Measurements from ENCODE around the gene TNFRSF1A.
A peak's percentile ranks its signal among the peaks of the same experiment; 100 is the strongest.

The TNFRSF1A gene

DNA sequence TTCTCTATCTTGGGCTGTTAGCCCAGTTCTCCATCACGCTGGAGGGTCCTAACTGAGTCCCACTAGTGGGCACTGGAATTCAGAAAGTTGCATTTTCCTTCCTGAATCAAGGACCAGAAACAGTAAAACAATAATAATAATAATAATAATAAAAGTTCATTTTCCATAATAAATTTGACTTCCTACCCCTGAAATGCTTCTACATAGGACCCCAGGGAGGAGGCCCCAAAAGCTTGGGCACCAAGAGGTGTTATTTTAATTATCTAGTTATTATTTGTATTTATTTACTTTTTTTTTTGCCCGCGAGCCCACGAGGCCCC is 21.1 kb upstream of the TNFRSF1A start:
- no peak overlapping the region for H2AK5ac ChIP-seq (ENCODE audit: low read length)
- H3K36me3 ChIP-seq (ENCODE audit: control insufficient read depth in 1 of 2, insufficient read depth in 2 of 2, low read length in 2 of 2): no peaks in the 10 kb centered on the region
- no peaks in the 10 kb centered on the region for H3K9me3 ChIP-seq (ENCODE audit: insufficient read depth, low read depth, low read length)
- peak overlapping the region; percentile 99 for H3K4me2 ChIP-seq (ENCODE audit: low read length)
- no peak overlapping the region for H4K12ac ChIP-seq (ENCODE audit: low read depth, low read length)
- no peak overlapping the region for H2AFZ ChIP-seq (ENCODE audit: insufficient read depth, low read length, poor library complexity)
- no peak overlapping the region for H2BK5ac ChIP-seq (ENCODE audit: low read depth, low read length, poor library complexity)
- no peak overlapping the region for H3K4ac ChIP-seq (ENCODE audit: low read depth, low read length)
- H3K14ac ChIP-seq (ENCODE audit: low read length): no peak overlapping the region
- H3K9ac ChIP-seq (ENCODE audit: low read length): no peak overlapping the region
- H3K27me3 ChIP-seq (ENCODE audit: insufficient read depth, low read length): no peaks in the 10 kb centered on the region
- H3K23ac ChIP-seq (ENCODE audit: low read length): no peak overlapping the region
- H2BK12ac ChIP-seq (ENCODE audit: low read length): no peak overlapping the region
- no peak overlapping the region for H4K91ac ChIP-seq (ENCODE audit: low read depth, low read length)
- no peak overlapping the region for H2BK120ac ChIP-seq (ENCODE audit: insufficient read depth, low read length, poor library complexity)
- H3K27ac ChIP-seq (ENCODE audit: low read depth, low read length): no peak overlapping the region
- peaks cover 5% of the 10 kb centered on the region for H3K79me2 ChIP-seq (ENCODE audit: control insufficient read depth, insufficient read depth, low read length, poor library complexity)
- no peak overlapping the region for H3K4me3 ChIP-seq (ENCODE audit: low read depth, low read length)
- H3K4me1 ChIP-seq (ENCODE audit: control insufficient read depth in 1 of 2, insufficient read depth in 2 of 2, low read length in 2 of 2): peaks cover 2 to 6% of the 10 kb centered on the region in 2 experiments
- WGBS (ENCODE audit: extremely low coverage, insufficient coverage, insufficient read length): no CpG with 5 or more reads among the region's 4 CpGs
- DNase-seq: no peak
- H3K79me1 ChIP-seq (ENCODE audit: low read length): peaks cover 7% of the 10 kb centered on the region
- H3K18ac ChIP-seq (ENCODE audit: low read length): no peak overlapping the region
- no peak overlapping the region for H4K8ac ChIP-seq (ENCODE audit: low read depth, low read length)

DNA sequence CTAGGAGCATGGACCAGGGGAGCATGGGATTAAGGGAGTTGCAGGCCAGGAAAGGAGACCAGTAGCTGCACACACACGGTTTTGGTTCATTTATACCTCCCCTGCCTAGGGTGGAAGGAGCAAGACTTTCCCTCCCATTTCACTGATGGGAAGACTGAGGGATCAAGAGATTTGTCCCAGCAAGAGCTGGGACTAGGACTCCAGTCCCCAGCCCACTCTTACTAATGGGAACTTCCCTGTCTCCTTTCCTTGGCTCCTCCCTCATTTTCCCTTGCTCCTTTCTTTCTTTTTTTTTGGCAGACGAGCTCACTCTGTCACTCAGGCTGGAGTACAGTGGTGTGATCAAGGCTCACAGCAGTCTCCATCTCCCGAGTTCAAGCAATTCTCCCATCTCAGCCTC is 20.5 kb upstream of the TNFRSF1A start:
- Histone ChIP-seq H3K27me3 (ENCODE audit: insufficient read depth, low read length) (no peaks in the 10 kb centered on the region), H3K27ac (ENCODE audit: low read depth, low read length) (no peak overlapping the region), H3K23ac (ENCODE audit: low read length) (no peak overlapping the region), H3K4me1 (ENCODE audit: control insufficient read depth in 1 of 2, insufficient read depth in 2 of 2, low read length in 2 of 2) (peaks cover 2 to 6% of the 10 kb centered on the region in 2 experiments), H4K91ac (ENCODE audit: low read depth, low read length) (no peak overlapping the region), H2BK5ac (ENCODE audit: low read depth, low read length, poor library complexity) (no peak overlapping the region), H2BK12ac (ENCODE audit: low read length) (no peak overlapping the region), H3K4me3 (ENCODE audit: low read depth, low read length) (no peak overlapping the region), H3K14ac (ENCODE audit: low read length) (no peak overlapping the region), H4K8ac (ENCODE audit: low read depth, low read length) (no peak overlapping the region), H2AK5ac (ENCODE audit: low read length) (no peak overlapping the region), H3K79me2 (ENCODE audit: control insufficient read depth, insufficient read depth, low read length, poor library complexity) (peaks cover 5% of the 10 kb centered on the region), H3K79me1 (ENCODE audit: low read length) (peaks cover 7% of the 10 kb centered on the region), H3K9me3 (ENCODE audit: insufficient read depth, low read depth, low read length) (no peaks in the 10 kb centered on the region), H2BK120ac (ENCODE audit: insufficient read depth, low read length, poor library complexity) (no peak overlapping the region), H3K9ac (ENCODE audit: low read length) (no peak overlapping the region), H2AFZ (ENCODE audit: insufficient read depth, low read length, poor library complexity) (no peak overlapping the region), H3K4me2 (ENCODE audit: low read length) (no peak overlapping the region), H3K18ac (ENCODE audit: low read length) (no peak overlapping the region), H3K4ac (ENCODE audit: low read depth, low read length) (no peak overlapping the region), H4K12ac (ENCODE audit: low read depth, low read length) (no peak overlapping the region), H3K36me3 (ENCODE audit: control insufficient read depth in 1 of 2, insufficient read depth in 2 of 2, low read length in 2 of 2) (no peaks in the 10 kb centered on the region)
- DNase-seq: no peak
- WGBS (ENCODE audit: extremely low coverage, insufficient coverage, insufficient read length): no CpG with 5 or more reads among the region's 3 CpGs

DNA sequence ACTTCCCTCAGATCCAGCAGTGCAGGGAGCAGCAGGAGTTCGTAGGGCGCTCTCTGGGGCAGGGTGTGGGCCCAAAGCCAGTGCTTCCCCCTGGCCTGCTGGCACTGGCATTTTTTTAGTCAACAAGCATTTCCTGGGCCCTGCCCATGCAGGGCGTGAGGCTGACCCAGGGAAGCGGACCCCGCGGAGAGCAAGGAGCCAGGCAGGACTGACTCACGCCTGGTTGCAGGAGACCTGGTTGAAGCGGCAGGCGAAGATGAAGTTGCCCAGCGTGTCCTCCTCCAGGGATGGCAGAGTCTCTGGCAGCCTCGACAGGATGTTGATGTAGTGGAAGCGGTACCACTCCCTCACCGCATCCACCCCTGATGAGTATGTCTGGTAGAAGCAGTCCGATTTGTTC is 20.0 kb upstream of the TNFRSF1A start:
- Histone ChIP-seq H3K9me3 (ENCODE audit: insufficient read depth, low read depth, low read length) (no peaks in the 10 kb centered on the region), H3K4me3 (ENCODE audit: low read depth, low read length) (no peak overlapping the region), H3K79me1 (ENCODE audit: low read length) (peaks cover 7% of the 10 kb centered on the region), H3K4ac (ENCODE audit: low read depth, low read length) (no peak overlapping the region), H2BK12ac (ENCODE audit: low read length) (no peak overlapping the region), H3K79me2 (ENCODE audit: control insufficient read depth, insufficient read depth, low read length, poor library complexity) (peaks cover 5% of the 10 kb centered on the region), H2BK120ac (ENCODE audit: insufficient read depth, low read length, poor library complexity) (no peak overlapping the region), H3K23ac (ENCODE audit: low read length) (no peak overlapping the region), H4K12ac (ENCODE audit: low read depth, low read length) (no peak overlapping the region), H2BK5ac (ENCODE audit: low read depth, low read length, poor library complexity) (no peak overlapping the region), H4K91ac (ENCODE audit: low read depth, low read length) (no peak overlapping the region), H2AK5ac (ENCODE audit: low read length) (no peak overlapping the region), H3K14ac (ENCODE audit: low read length) (no peak overlapping the region), H3K4me1 (ENCODE audit: control insufficient read depth in 1 of 2, insufficient read depth in 2 of 2, low read length in 2 of 2) (peaks cover 2 to 6% of the 10 kb centered on the region in 2 experiments), H3K27me3 (ENCODE audit: insufficient read depth, low read length) (no peaks in the 10 kb centered on the region), H3K36me3 (ENCODE audit: control insufficient read depth in 1 of 2, insufficient read depth in 2 of 2, low read length in 2 of 2) (no peaks in the 10 kb centered on the region), H3K27ac (ENCODE audit: low read depth, low read length) (no peak overlapping the region), H3K18ac (ENCODE audit: low read length) (no peak overlapping the region), H4K8ac (ENCODE audit: low read depth, low read length) (no peak overlapping the region), H2AFZ (ENCODE audit: insufficient read depth, low read length, poor library complexity) (peak overlapping the region; percentile 9), H3K9ac (ENCODE audit: low read length) (no peak overlapping the region), H3K4me2 (ENCODE audit: low read length) (no peak overlapping the region)
- WGBS (ENCODE audit: extremely low coverage, insufficient coverage, insufficient read length): no CpG with 5 or more reads among the region's 14 CpGs
- no peak for DNase-seq

DNA sequence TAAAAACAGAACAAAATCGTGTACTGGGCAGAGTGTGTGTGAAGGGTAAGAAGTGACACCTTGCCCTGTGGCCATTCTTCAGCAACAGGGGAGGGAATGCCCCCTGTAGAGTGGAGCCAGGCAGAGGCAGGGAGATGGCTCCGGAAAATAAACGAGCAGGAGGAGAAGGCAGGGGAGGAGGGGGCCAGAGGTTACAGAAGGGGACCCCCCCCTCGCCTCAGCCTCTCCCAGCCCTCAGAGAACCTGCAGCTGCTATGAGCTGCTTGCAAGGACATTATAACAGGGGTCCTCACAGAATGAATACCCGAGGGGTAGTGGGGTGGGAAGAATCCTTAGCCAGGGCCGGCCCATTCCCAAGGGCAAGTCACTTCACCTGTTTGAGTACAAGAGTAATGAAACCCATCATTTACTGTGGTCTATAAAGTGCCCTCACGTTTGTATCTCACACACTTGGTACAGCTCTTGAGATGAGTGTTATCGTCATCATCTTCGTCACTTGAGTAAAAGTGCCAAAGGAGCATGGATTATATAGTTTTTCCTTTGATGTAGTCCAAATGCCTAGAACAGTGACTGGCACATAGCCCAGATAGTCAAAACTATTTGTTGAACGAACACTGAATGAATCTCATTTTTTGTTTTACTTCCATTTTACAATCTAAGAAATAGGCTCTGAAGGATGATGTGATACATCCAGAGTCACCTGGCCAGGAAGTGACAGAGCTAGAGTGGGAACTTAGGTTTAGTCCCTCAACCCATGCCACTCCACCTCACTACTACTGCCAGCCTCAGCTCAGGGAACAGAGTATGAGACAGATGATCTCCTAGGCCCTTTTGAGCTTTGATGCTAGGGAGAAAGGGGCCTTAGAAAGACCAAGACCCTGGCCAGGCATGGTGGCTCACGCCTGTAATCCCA is 19.0 kb upstream of the TNFRSF1A start:
- Histone ChIP-seq H3K14ac (ENCODE audit: low read length) (no peak overlapping the region), H3K4me2 (ENCODE audit: low read length) (no peak overlapping the region), H3K9me3 (ENCODE audit: insufficient read depth, low read depth, low read length) (no peaks in the 10 kb centered on the region), H3K36me3 (ENCODE audit: control insufficient read depth in 1 of 2, insufficient read depth in 2 of 2, low read length in 2 of 2) (no peaks in the 10 kb centered on the region), H4K8ac (ENCODE audit: low read depth, low read length) (no peak overlapping the region), H3K4me1 (ENCODE audit: control insufficient read depth in 1 of 2, insufficient read depth in 2 of 2, low read length in 2 of 2) (peaks cover 2 to 6% of the 10 kb centered on the region in 2 experiments), H3K27ac (ENCODE audit: low read depth, low read length) (no peak overlapping the region), H3K4me3 (ENCODE audit: low read depth, low read length) (no peak overlapping the region), H3K27me3 (ENCODE audit: insufficient read depth, low read length) (no peaks in the 10 kb centered on the region), H2BK120ac (ENCODE audit: insufficient read depth, low read length, poor library complexity) (no peak overlapping the region), H4K12ac (ENCODE audit: low read depth, low read length) (no peak overlapping the region), H3K79me1 (ENCODE audit: low read length) (peaks cover 7% of the 10 kb centered on the region), H3K79me2 (ENCODE audit: control insufficient read depth, insufficient read depth, low read length, poor library complexity) (peaks cover 5% of the 10 kb centered on the region), H4K91ac (ENCODE audit: low read depth, low read length) (no peak overlapping the region), H2BK5ac (ENCODE audit: low read depth, low read length, poor library complexity) (no peak overlapping the region), H3K9ac (ENCODE audit: low read length) (no peak overlapping the region), H3K18ac (ENCODE audit: low read length) (no peak overlapping the region), H2BK12ac (ENCODE audit: low read length) (no peak overlapping the region), H2AK5ac (ENCODE audit: low read length) (no peak overlapping the region), H3K23ac (ENCODE audit: low read length) (no peak overlapping the region), H3K4ac (ENCODE audit: low read depth, low read length) (no peak overlapping the region), H2AFZ (ENCODE audit: insufficient read depth, low read length, poor library complexity) (no peak overlapping the region)
- WGBS (ENCODE audit: extremely low coverage, insufficient coverage, insufficient read length): no CpG with 5 or more reads among the region's 11 CpGs
- no peak for DNase-seq
